T-helper 2 cell treated with Interferon-gamma antibody and Interleukin-4, amounts not matched to agents 5 μg/mL and 100 μg/mL, for 36 hours (primary cell): ENCODE results near the gene KCNQ1.

Experiments used
- DNase-seq: peaks from one replicate; pipeline ENCODE4 v3.0.0; 2021; ENCODE audit warnings: low spot score
- H3K27ac Mint-ChIP-seq: one replicate; pipeline ENCODE4 v1.8.0; 2021; ENCODE audit warnings: mild to moderate bottlenecking, mixed read lengths
- H3K27me3 Mint-ChIP-seq: one replicate; pipeline ENCODE4 v1.8.0; 2021; ENCODE audit warnings: low read depth, mixed read lengths
- H3K36me3 Mint-ChIP-seq: one replicate; pipeline ENCODE4 v1.8.0; 2021; ENCODE audit warnings: low read depth, mixed read lengths
- H3K4me1 Mint-ChIP-seq: one replicate; pipeline ENCODE4 v1.8.0; 2021; ENCODE audit warnings: low read depth, mixed read lengths
- H3K4me3 Mint-ChIP-seq: one replicate; pipeline ENCODE4 v1.8.0; 2022; ENCODE audit warnings: mild to moderate bottlenecking, moderate library complexity, mixed read lengths
- H3K9me3 Mint-ChIP-seq: one replicate; pipeline ENCODE4 v1.8.0; 2021; ENCODE audit warnings: mixed read lengths

Gene KCNQ1

DNA sequence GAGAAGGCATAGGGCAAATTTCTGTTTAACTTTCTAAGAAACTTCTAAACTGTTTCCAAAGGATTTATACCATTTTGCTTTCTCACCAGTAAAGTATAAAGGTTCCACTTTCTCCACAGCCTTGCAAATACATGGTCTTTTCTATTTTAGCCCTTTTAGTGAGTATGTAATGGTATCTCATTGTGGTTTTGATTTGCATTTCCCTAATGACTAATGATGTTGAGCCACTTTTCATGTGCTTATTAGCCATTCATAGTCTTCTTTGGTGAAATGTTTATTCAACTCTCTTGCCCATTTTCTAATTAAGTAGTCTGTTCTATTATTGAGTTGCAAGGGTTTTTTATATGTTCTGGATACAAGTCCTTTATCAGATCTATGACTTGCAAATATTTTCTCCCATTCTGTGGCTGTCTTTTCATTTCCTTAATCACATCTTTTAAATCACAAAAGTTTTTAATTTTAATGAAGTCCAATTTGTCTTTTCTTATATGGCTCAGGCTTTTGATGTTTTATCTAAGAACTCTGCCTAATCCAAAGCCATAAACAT lies 338.8 kb downstream of the KCNQ1 start:
- no peak for DNase-seq
- Mint-ChIP-seq H3K36me3 (no peaks in the 10 kb centered on the region), H3K9me3 (no peaks in the 10 kb centered on the region)

DNA sequence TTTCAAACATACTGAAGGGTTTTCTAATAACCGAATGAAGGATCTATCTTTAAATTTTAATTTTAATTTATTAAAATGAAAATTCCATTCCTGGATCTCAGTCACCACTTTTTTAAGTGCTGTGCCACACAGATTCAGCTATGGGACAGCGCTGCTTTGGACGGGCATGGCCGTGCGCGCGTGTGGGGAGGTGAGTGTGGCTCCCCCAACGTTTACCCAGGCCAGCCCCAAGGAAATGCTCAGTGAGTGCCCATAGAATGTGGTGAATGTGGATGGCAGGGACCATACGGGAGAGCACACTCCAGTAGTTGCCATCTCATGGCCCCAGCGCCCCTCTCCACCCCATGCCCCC lies 343.0 kb downstream of the KCNQ1 start:
- no peak overlapping the region for H3K27ac Mint-ChIP-seq
- H3K4me3 Mint-ChIP-seq: no peak overlapping the region
- H3K4me1 Mint-ChIP-seq: no peaks in the 10 kb centered on the region
- H3K27me3 Mint-ChIP-seq: peaks cover 25% of the 10 kb centered on the region
- H3K9me3 Mint-ChIP-seq: no peaks in the 10 kb centered on the region
- H3K36me3 Mint-ChIP-seq: no peaks in the 10 kb centered on the region
- no peak for DNase-seq

More for the DNA sequence above, 338.8 kb downstream of the KCNQ1 start:
- H3K4me1 Mint-ChIP-seq: no peaks in the 10 kb centered on the region
- H3K4me3 Mint-ChIP-seq: no peak overlapping the region
- peaks cover 22% of the 10 kb centered on the region for H3K27me3 Mint-ChIP-seq
- no peak overlapping the region for H3K27ac Mint-ChIP-seq

DNA sequence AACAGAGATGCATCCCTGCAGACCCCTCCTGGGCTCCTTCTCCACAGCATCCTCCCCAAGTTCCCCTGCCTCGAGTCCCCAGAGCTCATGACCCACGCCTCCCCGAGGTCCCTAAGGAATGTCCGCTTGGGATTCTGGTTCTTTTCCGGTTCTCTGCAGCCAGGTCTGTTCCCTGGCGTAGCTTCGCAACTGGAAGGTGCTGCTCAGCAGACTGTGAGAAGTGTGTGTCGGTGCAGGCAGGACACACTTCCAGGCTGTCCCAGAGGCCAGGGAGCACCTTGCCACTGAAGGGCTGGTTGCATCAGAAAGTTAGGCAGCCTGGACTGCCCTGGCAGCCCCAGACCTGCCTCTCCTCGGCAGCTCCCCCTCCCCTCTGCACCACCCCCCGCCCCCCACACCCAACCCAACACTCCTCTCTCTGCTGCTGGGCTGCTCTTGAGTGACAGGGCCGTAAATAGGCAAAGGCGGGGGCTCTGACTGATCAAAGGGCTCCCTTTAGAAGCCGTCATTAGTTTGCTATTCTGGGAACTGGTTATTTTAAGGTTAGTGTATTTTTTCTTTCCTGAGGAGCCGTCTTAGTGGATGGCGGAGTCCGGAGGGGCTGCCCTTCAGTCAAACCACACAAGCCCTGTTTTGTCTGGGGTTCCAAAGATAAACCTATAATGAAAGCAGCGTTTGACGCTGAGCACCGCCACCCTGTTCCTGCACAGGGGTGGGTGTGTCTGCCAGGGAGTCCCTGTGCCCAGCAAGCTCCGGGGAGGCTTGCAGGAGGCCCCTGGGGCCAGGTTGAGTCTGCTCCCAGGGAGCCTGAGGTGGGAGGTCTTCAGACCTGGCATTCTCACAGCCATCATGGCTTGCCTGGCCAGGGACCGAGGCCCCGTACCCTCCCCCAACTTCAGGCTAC lies 343.6 kb downstream of the KCNQ1 start:
- Mint-ChIP-seq H3K4me1 (no peaks in the 10 kb centered on the region), H3K27ac (no peak overlapping the region), H3K4me3 (no peak overlapping the region), H3K9me3 (no peaks in the 10 kb centered on the region), H3K36me3 (no peaks in the 10 kb centered on the region), H3K27me3 (peaks cover 23% of the 10 kb centered on the region)
- DNase-seq: no peak

DNA sequence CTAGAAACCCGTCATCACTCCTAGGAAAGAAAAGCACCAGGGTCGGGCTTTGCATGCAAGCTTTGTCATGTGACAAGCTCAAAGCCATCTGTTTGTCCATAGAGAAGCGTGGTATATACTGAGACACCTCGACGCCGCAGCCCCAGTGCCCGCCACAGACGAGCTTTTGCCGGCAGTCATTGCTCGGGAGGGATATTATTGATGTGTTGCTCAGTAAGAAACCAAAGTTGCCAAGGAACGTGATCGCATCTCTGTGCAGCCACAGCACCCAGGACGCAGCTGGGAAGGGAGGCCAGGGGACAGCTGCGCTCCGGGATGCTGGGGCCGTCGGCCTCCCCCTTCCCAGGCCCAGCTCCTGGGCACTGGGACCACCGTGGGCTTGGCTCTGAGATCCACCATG lies 344.5 kb downstream of the KCNQ1 start:
- Mint-ChIP-seq H3K4me1 (no peaks in the 10 kb centered on the region), H3K27ac (no peak overlapping the region), H3K36me3 (no peaks in the 10 kb centered on the region), H3K27me3 (peaks cover 20% of the 10 kb centered on the region), H3K4me3 (no peak overlapping the region), H3K9me3 (no peaks in the 10 kb centered on the region)
- no peak for DNase-seq

DNA sequence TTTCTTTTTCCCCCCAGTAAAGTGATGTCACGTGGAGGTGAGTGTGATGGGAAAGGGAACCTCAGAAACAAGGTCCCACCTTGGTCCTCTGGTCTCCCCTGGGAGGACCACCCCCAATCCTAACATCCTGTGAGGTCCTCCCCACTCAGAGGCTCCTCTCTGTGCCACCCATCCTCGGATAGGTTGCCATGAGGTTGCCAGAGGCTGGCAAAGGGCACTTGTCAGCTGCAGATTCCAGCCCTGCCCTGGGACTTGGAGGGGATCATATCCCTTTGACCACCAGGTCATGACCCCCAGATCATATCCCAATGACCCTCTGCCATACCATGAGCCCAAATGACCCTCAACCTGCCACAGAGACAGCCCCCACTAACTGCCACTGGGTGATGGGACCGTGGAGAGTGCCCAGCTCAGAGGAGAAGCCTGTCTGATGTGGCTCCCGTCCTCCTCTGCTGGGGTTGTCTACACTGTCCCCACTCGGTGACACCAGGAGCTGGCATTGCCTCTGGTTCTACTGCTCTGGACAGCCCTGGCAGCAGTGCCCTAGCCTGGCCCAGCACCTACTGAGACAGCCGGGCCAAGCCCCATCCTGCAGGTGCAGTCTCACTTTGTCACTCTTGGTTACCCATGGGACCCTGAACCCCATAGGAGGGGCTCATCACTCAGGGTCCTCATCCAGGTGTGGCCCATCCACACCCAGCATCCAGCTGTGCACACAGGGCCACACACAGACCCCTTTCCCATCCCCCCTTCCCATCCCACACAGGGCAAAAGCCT lies 345.2 kb downstream of the KCNQ1 start:
- H3K27me3 Mint-ChIP-seq: peaks cover 17% of the 10 kb centered on the region
- H3K27ac Mint-ChIP-seq: no peak overlapping the region
- DNase-seq: no peak

DNA sequence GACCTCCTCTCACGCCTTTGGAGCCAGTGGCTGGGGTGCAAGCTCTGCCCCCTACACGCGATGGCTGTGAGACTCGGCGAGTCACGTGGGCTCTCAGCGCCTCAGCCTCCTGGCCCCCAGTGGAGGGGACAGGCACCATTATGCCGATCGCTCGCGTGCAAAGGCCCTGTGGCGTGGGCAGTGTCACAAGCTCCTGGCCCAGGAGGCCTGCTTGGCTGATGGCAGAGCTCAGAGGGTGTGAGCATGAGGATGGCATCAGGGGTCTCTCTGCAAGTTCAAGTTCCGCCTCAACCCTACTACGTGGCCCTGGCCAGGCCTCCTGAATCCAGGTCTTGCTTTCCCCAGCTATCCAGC lies 345.7 kb downstream of the KCNQ1 start:
- Mint-ChIP-seq H3K36me3 (no peaks in the 10 kb centered on the region), H3K4me1 (no peaks in the 10 kb centered on the region), H3K27me3 (peaks cover 14% of the 10 kb centered on the region), H3K27ac (no peak overlapping the region), H3K4me3 (no peak overlapping the region), H3K9me3 (no peaks in the 10 kb centered on the region)
- no peak for DNase-seq

More for the DNA sequence above, 345.2 kb downstream of the KCNQ1 start:
- Mint-ChIP-seq H3K4me1 (no peaks in the 10 kb centered on the region), H3K4me3 (no peak overlapping the region), H3K9me3 (no peaks in the 10 kb centered on the region), H3K36me3 (no peaks in the 10 kb centered on the region)

DNA sequence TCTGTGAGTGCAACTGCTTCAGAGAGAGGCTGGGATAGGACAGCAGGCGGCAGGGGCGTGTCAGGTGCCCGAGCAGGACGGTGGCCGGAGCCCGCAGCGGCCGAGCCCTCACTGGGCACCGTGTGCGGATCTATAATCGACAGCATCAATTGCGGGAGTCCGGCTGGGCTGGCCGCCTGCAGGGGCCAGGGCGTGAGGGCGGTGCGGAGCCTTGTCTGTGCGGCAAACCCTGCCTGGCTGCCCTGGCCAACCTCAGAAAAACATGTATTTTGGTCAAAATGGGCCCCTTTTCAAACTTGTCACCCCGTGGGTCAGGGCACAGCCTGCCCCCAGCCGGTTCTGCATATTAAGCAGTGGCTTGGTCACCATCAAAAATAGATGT lies 346.3 kb downstream of the KCNQ1 start:
- Mint-ChIP-seq H3K36me3 (no peaks in the 10 kb centered on the region), H3K4me1 (no peaks in the 10 kb centered on the region), H3K4me3 (no peak overlapping the region), H3K27me3 (peaks cover 9% of the 10 kb centered on the region), H3K9me3 (no peaks in the 10 kb centered on the region), H3K27ac (no peak overlapping the region)
- DNase-seq: no peak

DNA sequence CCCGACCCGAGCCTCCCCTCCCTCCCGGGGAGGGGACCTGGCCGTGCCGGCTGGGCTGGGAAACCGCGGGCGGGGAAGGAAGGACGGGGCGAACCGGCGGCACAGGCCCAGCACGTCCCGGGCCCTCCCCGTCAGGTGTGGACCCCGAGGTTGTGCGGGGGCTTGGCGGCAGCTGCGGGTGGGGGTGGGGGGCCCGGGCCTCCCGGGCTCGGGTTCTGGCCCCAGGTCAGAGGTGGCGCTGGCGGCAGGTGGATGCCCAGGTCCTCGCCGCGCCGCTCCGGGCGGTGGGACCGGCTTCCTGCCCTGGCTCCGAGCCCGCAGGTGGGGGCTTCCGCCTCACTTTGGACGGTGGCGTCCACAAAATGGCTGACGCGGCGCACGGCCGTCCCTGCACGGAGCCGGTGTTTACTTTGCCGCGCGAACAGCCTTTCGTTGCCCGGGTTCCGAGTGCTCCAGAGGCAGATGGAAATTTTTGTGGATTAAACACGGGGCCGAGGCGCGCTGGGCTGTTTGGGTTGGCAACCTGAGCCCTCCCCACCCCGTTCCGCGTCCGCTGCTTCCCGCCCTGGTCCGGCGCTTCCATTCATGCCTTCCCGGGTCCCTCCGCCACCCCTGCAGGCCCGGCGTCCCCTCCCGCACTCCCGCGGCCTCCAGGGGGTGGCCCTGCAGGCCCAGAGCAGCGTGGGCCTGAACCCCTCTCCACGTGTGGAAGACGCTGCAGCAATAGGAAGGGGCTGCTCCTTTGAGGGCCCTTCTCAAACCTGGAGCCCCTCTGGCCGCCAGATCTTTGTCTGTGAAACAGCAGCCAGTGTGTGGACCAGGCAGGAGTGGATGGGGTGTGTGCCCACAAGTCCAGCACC lies 346.9 kb downstream of the KCNQ1 start:
- no peaks in the 10 kb centered on the region for H3K9me3 Mint-ChIP-seq
- H3K27ac Mint-ChIP-seq: no peak overlapping the region
- H3K4me3 Mint-ChIP-seq: no peak overlapping the region
- H3K4me1 Mint-ChIP-seq: no peaks in the 10 kb centered on the region
- DNase-seq: no peak
- H3K27me3 Mint-ChIP-seq: peaks cover 4% of the 10 kb centered on the region
- H3K36me3 Mint-ChIP-seq: no peaks in the 10 kb centered on the region

DNA sequence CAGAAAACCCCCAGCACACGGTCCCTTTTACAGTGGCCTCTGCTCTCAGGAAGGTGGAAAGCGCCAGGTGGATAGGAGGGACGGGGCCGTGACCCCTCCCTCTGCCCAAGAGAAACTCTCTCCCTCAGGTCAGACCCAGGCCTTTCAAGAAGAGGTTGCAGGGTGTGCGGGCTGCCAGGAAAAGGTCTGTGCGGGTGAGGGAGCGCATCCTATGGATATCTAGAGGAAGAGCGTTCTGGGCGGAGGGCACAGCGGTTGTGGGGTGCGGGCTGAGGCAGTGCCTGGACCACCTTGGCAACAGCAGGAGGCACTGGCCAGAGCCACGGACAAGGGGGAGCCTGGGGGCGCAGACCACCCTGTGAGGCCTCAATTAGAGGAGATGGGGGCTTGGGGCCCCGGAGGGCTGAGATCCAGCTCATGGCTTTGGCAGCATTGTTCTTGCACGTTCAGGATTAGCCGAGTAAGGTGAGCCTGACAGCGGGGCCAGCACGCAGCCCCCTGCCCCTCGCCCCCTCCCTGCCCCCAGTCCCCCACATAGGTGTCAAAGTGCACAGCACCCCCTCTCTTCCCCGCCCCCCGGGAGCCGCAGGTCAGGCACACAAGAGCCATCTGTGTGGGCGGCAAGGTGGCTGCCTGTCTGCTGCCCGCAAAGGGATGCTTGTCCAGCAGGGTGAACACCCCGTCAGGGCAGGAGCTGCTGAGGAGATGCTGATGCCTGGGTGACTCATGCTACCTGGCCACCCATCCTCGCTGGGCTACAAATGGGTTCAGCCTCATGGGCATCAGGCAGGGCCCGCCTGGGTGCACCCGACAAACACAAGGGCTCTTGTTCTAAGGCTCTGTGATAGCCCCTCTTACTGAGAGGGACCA lies 347.8 kb downstream of the KCNQ1 start:
- Mint-ChIP-seq H3K4me3 (no peak overlapping the region), H3K27me3 (peaks cover 3% of the 10 kb centered on the region), H3K4me1 (no peaks in the 10 kb centered on the region), H3K36me3 (no peaks in the 10 kb centered on the region), H3K9me3 (no peaks in the 10 kb centered on the region), H3K27ac (no peak overlapping the region)
- no peak for DNase-seq

DNA sequence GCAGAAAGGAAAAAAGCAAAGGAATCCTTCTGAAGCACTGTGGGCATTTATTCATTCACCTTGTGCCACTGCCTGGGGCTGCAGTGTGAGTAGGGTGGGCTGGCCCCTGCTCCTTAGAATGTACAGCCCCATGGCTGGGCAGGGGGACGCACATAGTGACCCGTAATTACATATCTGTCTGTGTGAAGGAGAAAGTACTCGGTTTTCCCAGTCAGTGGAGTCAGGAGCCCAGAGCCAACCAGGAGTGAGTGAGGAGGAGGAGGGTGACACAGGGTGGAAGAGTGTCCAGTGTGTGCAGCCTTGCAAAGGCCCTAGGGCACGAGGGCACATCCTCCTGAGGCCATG lies 348.9 kb downstream of the KCNQ1 start:
- Mint-ChIP-seq H3K36me3 (no peaks in the 10 kb centered on the region), H3K9me3 (no peaks in the 10 kb centered on the region), H3K27ac (no peak overlapping the region), H3K4me3 (no peak overlapping the region), H3K27me3 (peaks cover 3% of the 10 kb centered on the region), H3K4me1 (no peaks in the 10 kb centered on the region)
- DNase-seq: no peak

DNA sequence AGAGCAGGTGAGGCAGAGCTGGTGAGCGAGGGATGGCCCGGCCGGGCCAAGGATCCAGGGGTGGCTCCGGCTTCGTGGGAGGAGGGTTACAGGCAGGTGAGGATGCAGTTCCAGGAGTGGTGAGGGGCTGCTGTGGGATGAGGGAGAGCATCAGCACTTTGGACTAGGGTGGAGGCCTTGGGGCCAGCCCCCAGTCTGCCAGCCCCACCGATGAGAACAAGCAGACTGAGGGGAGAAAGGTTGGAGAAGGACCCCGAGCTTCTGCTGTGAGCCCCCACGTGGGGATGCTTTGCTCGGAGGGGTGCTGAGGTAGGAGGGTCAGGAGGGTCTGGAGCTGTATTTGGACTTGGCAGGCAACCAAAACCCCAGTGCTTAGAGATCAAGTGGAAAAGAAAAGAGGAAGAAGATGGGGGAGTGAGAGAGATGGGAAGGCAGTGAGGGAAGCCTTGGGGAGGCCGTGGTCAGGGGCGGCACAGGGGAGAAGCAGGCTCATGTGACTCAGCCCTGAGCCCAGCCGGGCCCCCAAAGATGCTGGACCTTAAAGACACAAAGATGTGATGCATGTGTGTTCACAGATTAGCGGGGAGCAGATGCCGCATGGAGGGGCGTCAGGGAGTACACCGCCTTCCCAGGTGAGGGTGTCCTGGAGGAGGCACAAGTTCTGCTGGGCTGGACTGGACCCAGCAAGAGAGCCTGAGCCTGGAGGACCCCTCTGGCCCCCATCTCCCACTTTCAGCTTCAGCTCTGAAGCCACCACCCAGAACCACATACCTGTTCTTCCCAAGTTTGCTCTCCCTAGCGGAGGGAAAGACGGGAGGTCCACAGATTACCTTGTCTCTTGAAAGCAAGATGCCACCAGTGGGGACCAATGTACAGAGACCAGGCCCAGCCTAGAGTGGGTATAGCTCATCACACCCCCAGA lies 349.5 kb downstream of the KCNQ1 start:
- no peak for DNase-seq
- Mint-ChIP-seq H3K36me3 (no peaks in the 10 kb centered on the region), H3K27ac (no peak overlapping the region), H3K4me1 (no peaks in the 10 kb centered on the region), H3K4me3 (no peak overlapping the region), H3K27me3 (peaks cover 3% of the 10 kb centered on the region), H3K9me3 (no peaks in the 10 kb centered on the region)

DNA sequence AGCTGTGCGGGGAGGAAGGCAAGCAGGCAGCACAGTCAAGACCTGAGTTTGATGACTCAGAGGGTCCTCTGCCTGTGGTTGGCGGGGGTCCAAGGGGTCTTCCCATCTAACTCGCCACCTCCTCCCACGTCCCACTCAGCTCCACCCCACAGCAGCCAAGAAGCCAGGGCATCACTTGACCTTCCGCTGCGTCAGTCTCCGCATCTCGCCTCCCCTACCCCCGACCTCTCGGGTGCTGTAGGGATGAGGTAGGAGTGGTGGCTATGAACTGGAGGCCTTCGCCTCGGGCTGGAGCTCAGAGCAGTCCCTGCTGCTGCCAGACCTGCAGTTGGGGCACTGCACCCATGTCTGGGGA lies 350.1 kb downstream of the KCNQ1 start:
- Mint-ChIP-seq H3K36me3 (no peaks in the 10 kb centered on the region), H3K27ac (no peak overlapping the region), H3K4me1 (no peaks in the 10 kb centered on the region)

More for the DNA sequence above, 350.1 kb downstream of the KCNQ1 start:
- Mint-ChIP-seq H3K27me3 (peaks cover 3% of the 10 kb centered on the region), H3K9me3 (no peaks in the 10 kb centered on the region), H3K4me3 (no peak overlapping the region)
- DNase-seq: no peak
